Thyroid gland (tissue), 4 donors: Measurements from ENCODE around the gene AGAP4.
"Not testable (repeated sequence)": the region's sequence is repeated elsewhere in the genome, so short reads cannot be mapped to it uniquely, and the experiment has no call there.

Experiments used
- CTCF ChIP-seq, 6 experiments: fragments of 200-600 bp in 3 of 6; fragments of 450-650 bp in 3 of 6; sonication (generic) in 3 of 6; IDR thresholded peaks; one replicate each; pipeline ENCODE4 v1.5.1; 2016 to 2019; ENCODE audit warnings: antibody characterized with exemption in 6 of 6, mild to moderate bottlenecking in 2 of 6, inconsistent platforms in 1 of 6, moderate library complexity in 1 of 6
- POLR2A ChIP-seq, 2 donors: fragments of 450-650 bp; IDR thresholded peaks; one replicate each; pipeline ENCODE4 v1.6.1; 2017; ENCODE audit warnings: antibody characterized with exemption in 2 of 2, mild to moderate bottlenecking in 2 of 2, moderate library complexity in 1 of 2

GRCh38 chr10:45790694-45791426, 56.4 kb downstream of the AGAP4 start:
- TF ChIP-seq CTCF, POLR2A (IDR thresholded peaks at IDR 0.05): not testable (repeated sequence)
